GM18870 (cell line): ENCODE data around the gene MILR1.
"Not testable (repeated sequence)": the region's sequence is repeated elsewhere in the genome, so short reads cannot be mapped to it uniquely, and the experiment has no call there.

Experiments used
- ATAC-seq: cut with Tn5 transposase; IDR thresholded peaks from one replicate; pipeline ENCODE4 v1.9.1; 2021; ENCODE audit warnings: moderate library complexity; ENCODE audit not compliant: unreplicated experiment

The MILR1 gene, protein sequence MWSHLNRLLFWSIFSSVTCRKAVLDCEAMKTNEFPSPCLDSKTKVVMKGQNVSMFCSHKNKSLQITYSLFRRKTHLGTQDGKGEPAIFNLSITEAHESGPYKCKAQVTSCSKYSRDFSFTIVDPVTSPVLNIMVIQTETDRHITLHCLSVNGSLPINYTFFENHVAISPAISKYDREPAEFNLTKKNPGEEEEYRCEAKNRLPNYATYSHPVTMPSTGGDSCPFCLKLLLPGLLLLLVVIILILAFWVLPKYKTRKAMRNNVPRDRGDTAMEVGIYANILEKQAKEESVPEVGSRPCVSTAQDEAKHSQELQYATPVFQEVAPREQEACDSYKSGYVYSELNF

GRCh38 chr17:64448665-64449512, at the start of gene MILR1:
Gene MILR1 (plus strand): TSS chr17:64449115. CDS start chr17:64449169, 54 bp downstream.
- no peak for ATAC-seq

DNA sequence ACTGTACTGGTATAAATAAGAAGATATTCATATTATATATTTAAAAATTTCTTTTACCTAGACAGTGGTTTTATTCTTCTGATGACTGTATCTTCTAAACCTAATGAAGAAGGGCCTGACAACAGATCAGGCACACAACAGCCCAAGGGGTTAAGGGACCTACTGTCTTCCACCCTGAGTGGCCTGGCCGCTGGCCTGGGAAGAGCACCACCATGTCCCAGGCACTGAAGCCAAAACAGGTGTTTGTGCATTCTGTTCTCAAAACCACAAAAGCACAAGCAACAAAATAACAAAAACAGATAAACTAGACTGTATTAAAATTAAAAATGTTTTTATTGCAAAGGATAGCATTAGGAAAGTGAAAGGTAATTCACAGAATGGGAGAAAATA, 49.2 kb upstream of the MILR1 start:
- ATAC-seq, result no peak

GRCh38 chr17:64400642-64401041, 48.3 kb upstream of the MILR1 start:
- ATAC-seq, result no peak

DNA sequence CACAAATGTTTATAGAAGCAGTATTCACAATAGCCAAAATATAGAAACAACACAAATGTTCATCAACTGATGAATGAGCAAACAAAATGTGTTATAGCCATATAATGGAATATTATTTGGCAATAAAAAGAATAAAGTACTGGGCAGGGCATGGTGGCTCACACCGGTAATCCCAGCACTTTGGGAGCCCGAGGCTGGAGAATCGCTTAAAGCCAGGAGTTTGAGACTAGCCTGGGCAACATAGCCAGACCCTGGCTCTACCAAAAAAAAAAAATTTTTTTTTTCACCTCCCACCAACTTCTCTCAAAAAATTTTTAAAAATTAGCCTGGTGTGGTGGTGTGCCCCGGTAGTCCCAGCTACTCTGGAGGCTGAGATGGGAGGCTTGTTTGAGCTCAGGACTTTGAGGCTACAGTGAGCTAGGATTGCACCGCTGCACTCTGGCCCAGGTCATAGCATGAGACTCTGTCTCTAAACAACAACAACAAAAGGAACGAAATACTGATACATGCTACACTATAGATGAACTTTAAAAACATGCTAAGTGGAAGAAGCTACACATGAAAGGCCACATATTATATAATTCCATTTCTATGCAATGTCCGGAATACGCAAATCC, 47.6 kb upstream of the MILR1 start:
- no peak for ATAC-seq

DNA sequence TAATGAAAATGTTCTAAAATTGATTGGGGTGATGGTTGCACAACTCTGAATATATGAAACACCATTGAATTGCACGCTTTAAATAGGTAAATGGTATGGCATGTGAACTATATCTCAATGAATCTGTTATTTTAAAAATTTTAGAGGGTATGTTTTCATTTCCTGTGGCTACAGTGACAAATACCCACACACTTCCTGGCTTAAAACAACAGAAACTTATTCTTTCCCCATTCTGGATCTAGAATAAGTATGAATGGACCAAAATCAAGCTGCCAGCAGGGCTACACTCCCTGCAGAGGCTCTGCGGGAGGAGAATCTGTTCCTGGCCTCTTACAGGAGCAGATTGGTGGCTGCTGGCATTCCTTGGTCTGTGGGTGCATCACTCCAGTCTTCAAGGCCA, 47.0 kb upstream of the MILR1 start:
- ATAC-seq, result no peak

- no peak for ATAC-seq
Observed at GRCh38 chr17:64402469-64402868, 46.4 kb upstream of the MILR1 start.

- no peak for ATAC-seq
Observed at GRCh38 chr17:64403881-64404460, 44.9 kb upstream of the MILR1 start.

GRCh38 chr17:64406321-64407200, 42.4 kb upstream of the MILR1 start:
- no peak for ATAC-seq

- ATAC-seq, result no peak
Observed at GRCh38 chr17:64410750-64411490, 38.0 kb upstream of the MILR1 start.

DNA sequence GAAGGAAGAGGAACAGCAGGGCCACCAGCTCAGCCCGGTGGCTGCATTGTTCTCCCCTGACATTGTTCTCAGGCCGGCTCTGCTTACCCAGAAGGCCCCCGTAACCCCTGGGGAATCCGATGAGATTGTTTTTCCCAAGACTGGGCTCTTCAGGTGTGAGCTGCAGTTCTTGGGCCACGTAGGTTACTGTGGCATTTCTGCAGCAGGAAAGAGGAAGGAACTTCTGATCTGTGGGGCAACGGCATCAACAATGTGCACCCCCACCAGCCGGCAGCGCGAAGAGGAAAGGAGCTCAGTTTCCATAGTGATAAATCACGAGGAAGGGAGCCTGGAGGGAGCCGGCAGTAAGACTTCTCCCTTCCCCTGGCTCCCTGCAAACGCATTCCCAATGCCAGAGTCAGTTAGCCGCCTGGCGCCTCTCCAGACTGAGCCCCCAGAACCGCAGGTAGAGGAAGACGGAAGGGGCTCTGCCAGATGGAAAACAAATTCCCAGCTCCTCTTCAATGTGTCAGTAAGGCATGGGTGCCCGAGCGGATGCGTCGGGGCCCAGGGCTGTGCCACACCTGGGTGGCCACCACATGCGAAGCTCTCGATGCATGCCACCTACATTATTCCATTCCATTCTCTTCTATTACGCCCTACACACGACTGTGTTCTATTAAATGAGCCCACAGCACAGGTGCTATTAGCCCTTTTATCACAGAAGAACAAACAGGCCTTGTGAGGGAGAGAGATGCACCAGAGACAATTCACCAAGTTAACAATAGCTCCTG, 36.7 kb upstream of the MILR1 start:
- ATAC-seq, result no peak

DNA sequence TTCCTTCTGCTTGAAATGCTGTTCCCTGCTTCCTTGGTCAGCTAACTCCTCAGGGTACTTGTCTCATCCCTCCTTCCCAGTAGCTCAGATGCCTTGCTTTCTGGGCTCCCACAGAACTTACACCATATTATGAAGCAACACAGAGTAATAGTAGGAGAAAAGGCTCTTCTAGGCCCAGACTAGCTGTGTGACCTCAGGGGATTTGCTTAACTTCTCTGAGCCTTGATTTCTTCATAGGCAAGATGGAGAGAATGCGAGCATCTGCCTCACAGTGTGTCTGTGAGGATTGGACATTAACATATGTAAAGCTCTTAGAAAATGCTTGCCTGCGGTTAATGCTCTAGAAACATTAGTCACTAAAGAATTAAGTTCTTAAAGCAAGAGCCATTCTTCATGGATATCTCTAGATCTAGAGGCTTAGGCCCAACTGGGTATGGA, 36.0 kb upstream of the MILR1 start:
- ATAC-seq, result no peak

DNA sequence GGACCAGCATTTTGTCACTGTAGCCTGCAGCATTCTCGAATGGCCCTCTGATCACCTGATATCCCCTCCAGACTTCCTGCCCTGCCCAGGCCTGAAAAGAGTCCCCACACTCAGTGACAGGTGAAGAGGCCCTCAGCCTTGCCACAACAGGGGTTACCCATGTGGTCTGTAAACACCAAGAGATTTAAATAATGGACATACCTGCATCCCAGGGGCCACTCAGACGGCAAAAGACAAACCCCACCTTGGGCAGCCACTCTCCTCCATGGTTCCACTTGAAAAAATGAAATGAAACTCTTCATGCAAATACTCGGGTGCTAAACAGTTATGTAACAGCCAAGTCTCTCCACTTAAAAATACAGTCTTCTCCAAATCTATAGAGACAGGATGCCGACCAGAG, 35.4 kb upstream of the MILR1 start:
- no peak for ATAC-seq

DNA sequence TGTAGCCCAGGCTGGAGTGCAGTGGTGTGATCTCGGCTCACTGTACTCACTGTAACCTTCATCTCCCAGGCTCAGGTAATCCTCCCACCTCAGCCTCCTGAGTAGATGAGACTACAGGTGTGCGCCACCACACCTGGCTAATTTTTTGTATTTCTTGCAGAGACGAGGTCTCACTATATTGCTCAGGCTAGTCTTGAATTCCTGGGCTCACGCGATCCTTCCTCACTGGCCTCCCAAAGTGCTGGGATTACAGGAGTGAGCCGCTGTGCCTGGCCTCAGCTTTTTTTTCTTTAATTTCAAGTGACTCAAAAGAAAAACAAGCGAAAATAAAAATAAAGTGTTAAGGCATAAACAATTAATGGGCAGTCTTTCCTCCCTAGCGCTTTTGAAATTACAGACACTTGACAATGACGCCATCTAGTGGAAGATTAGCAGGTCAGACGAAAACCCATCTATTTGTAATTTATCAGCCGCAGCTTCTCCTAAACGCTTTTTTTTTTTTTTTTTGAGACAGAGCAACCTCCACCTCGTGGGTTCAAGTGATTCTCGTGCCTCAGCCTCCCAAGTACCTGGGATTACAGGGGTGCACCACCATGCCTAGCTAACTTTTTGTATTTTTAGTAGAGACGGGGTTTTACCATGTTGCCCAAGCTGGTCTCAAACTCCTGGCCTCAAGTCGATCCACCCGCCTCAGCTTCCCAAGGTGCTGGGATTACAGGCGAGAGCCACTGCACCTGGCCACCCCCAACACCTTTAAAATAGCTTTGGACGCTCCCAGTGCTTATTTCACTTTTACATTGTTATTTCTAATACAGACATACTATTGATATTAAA, 30.2 kb upstream of the MILR1 start:
- no peak for ATAC-seq

- no peak for ATAC-seq
Observed at GRCh38 chr17:64420143-64420670, 28.7 kb upstream of the MILR1 start.

GRCh38 chr17:64422121-64422520, 26.8 kb upstream of the MILR1 start:
- ATAC-seq, result not testable (repeated sequence)

- ATAC-seq, result no peak
Observed at GRCh38 chr17:64423881-64424280, 25.0 kb upstream of the MILR1 start.

DNA sequence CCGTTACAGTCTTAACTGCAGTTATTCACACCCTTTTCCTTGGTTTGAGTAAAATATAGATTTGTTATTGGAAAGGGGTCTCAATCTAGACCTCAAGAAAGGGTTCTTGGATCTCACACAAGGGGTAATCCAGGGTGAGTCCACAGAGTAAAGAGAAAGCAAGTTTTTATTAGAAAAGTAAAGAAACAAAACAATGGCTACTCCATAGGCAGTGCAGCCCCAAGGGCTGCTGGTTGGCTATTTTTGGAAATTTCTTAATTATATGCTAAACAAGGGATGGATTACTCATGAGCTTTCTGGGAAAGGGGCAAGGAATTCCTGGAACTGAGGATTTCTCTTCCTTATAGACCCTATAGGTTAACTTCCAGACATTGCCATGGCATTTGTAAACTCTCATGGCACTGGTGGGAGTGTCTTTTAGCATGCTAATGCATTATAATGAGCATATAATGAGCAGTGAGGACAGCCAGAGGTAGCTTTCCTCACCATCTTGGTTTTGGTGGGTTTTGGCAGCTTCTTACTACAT, 24.5 kb upstream of the MILR1 start:
- no peak for ATAC-seq

GRCh38 chr17:64425191-64425590, 23.7 kb upstream of the MILR1 start:
- ATAC-seq, result no peak
